ENCODE results near the gene MAPK8. TPM values are rescaled to one million over a fixed set of nuclear protein-coding genes. Genes with fewer than 3 reads are reported as not detected.

Gene MAPK8
- total and polyA plus RNA-seq, 2 of the 4 experiments (the other 2 are of a cell fraction), result 41.5 to 54.7 TPM

GRCh38 chr10:48447356-48448215 is 141.1 kb downstream of the MAPK8 start (continued):
- no peak for TF ChIP-seq BHLHE40 (IDR thresholded peaks at IDR 0.05; ENCODE audit: low read depth, low read length)

GRCh38 chr10:48448796-48449195 is 142.3 kb downstream of the MAPK8 start:
- ChIA-PET POLR2A (ENCODE audit: unreplicated experiment) (no interaction called here), CTCF (no interaction called here)
- ATAC-seq (ENCODE audit: low read depth), result peak; percentile 70

More at GRCh38 chr10:48448796-48449195, 142.3 kb downstream of the MAPK8 start:
- H3K56ac ChIP-seq (ENCODE audit: extremely low read depth, insufficient read depth, low read length), result no peak overlapping the region
- H3K27me3 ChIP-seq (ENCODE audit: control insufficient read depth, insufficient read depth, low read length), result no peaks in the 10 kb centered on the region
- TF ChIP-seq SMC3 (IDR thresholded peaks at IDR 0.05; ENCODE audit: low read depth, low read length) (peak; percentile 10; the same call in 1 of the 2 replicates), MAZ (IDR thresholded peaks at IDR 0.05; ENCODE audit: borderline replicate concordance, low read depth, low read length) (no peak)
- H3K4me3 ChIP-seq (ENCODE audit: insufficient read depth, low read depth, low read length), result no peak overlapping the region
- no peak overlapping the region for H3K27ac ChIP-seq (ENCODE audit: insufficient read depth, low read length)
- no peak overlapping the region for H4K5ac ChIP-seq (ENCODE audit: low read depth, low read length)
- H2BK120ac ChIP-seq (ENCODE audit: low read depth, low read length), result no peak overlapping the region
- H3K79me1 ChIP-seq (ENCODE audit: low read depth in 1 of 2, low read length in 2 of 2), result peaks cover 13 to 70% of the 10 kb centered on the region in 2 experiments; a peak in 3 of 4 replicates
- BruUV-seq (replicated peaks), result no TSS peak
- H4K91ac ChIP-seq (ENCODE audit: insufficient read depth, low read depth, low read length), result no peak overlapping the region
- dilution Hi-C loops (cut with HindIII; ENCODE audit: low sequenced_read_pairs, unreplicated experiment), result no loop called here
- H3K9me1 ChIP-seq (ENCODE audit: insufficient read depth, low read length), result peaks cover 21% of the 10 kb centered on the region
- no peak overlapping the region; the same call in 1 of the 2 replicates for H2AK5ac ChIP-seq (ENCODE audit: low read depth, low read length)
- H3K36me3 ChIP-seq (ENCODE audit: control insufficient read depth, insufficient read depth, low read length), result peaks cover 14% of the 10 kb centered on the region; the same call in 1 of the 2 replicates
- H2BK15ac ChIP-seq (ENCODE audit: low read depth, low read length), result no peak overlapping the region
- H3K14ac ChIP-seq (replicated peaks; ENCODE audit: low read depth, low read length), result peak overlapping the region; percentile 40
- no peak overlapping the region for H3K9ac ChIP-seq (ENCODE audit: low read depth, low read length)
- peak overlapping the region; percentile 74 for H2AK9ac ChIP-seq (replicated peaks; ENCODE audit: low read depth, low read length, poor library complexity)
- in situ Hi-C loops (cut with MboI; ENCODE audit: low sequenced_read_pairs), result no loop called here
- no peak overlapping the region for H3K4me2 ChIP-seq (ENCODE audit: low read depth, low read length)
- no peak overlapping the region for H2BK20ac ChIP-seq (ENCODE audit: low read depth, low read length)
- no peaks in the 10 kb centered on the region for H3K9me3 ChIP-seq (ENCODE audit: control insufficient read depth, insufficient read depth, low read length)
- H3K18ac ChIP-seq (ENCODE audit: low read depth, low read length), result no peak overlapping the region
- no peak overlapping the region for H2BK5ac ChIP-seq (ENCODE audit: low read depth, low read length, poor library complexity, severe bottlenecking)
- H3K4me1 ChIP-seq (ENCODE audit: control insufficient read depth, insufficient read depth, low read length), result peaks cover 9% of the 10 kb centered on the region
- peaks cover 28% of the 10 kb centered on the region for H4K20me1 ChIP-seq (ENCODE audit: insufficient read depth, low read length)
- WGBS, 2 experiments (ENCODE audit: extremely low coverage in 2 of 2, insufficient read length in 1 of 2), result no CpG with 5 or more reads among the region's 4 CpGs
- H4K8ac ChIP-seq (ENCODE audit: low read depth in 2 of 2, low read length in 2 of 2), result no peak overlapping the region
- H2AFZ ChIP-seq (replicated peaks; ENCODE audit: low read length, poor library complexity), result no peak overlapping the region
- peak; percentile 80 for DNase-seq
- intact Hi-C loops (cut with micrococcal nuclease), result no loop called here
- no peak overlapping the region for H3K23ac ChIP-seq (ENCODE audit: low read depth, low read length)
- H3K4ac ChIP-seq (ENCODE audit: low read depth, low read length), result 0 out of 2 replicates have a peak overlapping the region, but pooled peaks have one; percentile 27

Data from IMR-90 (cell line).